GM19023 (cell line): ENCODE measurements around the gene SEMA3G.

Source experiments
- ATAC-seq: cut with Tn5 transposase; IDR thresholded peaks from one replicate; pipeline ENCODE4 v1.9.1; 2021; ENCODE audit warnings: mild to moderate bottlenecking, moderate library complexity; ENCODE audit not compliant: unreplicated experiment

The SEMA3G gene

DNA sequence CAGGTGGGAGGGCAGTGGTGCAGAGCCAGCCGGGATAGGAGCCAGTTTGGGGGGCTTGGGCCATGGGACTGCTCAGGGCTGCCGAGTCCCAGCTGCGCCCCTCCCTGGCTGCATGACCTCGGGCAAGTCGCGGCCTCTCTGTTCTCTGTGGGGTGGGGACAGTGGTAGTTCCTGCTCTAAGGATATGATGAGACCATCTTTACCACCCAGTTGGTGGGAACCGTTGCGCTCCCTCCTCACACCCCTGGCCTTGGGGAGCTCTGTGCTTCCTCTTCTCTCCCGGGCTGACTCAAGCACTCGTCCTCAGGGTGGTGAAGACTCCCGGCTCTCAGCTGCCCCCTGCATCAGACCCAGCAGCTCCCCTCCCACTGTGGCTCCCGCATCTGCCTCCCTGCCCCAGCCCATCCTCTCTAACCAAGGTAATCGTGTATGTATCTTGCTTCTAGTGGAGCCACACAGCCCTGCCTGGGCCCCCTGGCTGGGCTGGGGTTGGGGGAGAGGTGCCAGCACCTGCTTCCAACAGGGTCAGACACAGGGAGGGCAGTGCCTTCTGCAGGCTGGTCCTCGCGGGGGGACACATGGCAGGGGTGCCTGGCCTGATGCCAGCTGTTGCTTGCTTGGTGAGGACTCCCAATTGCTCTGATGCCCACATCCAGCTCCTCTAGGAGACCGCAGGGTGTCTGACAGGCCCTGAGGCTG is 35.1 kb upstream of the SEMA3G start:
- no peak for ATAC-seq

DNA sequence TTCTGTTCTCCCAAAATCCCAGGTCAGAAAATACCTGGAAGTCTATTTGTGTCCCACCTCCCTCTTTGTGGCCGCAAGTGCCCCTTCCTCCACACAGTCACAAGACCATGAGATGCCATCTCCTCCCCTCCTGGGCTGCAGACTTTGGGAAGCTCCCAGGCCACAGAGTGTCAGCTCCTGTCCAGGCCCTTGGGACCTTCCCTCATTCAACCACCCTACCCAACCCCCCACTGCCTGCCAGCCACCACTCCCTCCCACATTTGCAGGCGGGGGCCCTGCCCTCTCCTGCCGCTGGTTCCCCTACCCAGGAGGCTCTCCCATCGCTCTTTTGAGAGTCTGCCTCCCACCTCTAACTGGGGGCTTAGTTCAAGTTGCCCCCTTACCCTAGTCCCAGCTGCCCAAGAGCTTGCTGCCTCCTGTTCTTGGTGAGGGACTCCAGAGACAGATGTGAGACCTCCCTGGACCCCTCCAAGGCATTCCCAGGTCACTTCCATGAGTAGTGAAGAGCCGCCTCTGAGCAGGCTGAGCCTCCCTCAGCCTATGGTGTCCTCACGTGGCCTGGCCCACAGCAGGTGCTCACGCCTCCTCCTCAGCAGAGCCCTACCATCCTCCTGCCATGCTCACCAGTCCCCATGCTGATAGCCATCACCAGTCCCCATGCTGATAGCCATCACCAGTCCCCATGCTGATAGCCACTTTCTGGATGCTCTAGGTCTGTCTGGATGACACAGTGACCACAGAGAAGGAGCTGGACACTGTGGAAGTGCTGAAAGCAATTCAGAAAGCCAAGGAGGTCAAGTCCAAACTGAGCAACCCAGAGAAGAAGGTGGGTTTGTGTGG is 34.4 kb upstream of the SEMA3G start:
- ATAC-seq: no peak

DNA sequence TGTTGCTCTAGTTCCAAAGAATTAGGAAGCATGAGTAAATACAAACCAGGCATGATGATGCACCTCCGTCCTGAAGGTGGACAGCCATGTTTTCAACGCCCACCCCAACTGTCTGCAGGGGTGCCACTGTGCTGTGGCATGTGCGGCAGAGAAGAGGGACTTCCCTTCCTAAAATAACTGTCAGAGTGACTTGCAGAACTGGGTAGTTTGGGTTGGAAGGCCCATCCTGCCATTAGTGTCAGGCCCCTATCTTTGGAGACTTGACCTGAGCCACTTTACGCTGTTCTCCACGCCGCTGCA is 32.8 kb upstream of the SEMA3G start:
- no peak for ATAC-seq

DNA sequence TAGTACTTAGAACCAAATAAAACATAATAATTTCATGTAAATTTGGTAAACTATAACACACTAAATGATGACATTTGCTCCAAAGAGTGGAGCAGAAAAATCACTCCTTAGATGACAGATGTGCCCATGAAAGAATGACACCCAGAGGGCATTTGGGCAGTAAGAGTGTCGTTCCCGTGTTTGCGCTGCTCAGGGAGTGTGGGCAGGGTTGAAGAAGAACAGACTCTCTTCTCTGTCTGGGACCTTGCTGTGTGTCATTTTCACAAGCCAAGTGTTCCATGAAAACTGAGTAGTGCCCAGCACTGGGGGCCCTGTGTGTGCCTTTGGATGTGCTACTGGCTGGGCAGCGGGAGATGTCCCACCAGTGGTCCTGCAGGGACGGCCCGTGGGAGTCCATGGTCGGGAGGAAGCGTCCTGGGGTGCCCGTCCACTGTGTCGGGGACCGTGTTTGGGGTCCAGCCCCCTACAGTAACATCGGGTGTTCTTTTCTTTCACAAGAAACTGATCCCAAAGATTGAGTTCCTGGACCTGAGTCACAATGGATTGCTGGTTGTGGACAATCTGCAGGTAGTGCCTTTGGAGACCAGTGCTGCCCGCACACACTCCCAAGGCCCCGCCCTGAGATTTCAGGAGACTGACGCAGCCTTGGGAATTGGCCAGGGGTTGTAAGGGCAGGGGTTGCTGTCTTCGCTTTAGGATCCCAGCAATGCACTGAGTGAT is 32.3 kb upstream of the SEMA3G start:
- ATAC-seq: no peak

DNA sequence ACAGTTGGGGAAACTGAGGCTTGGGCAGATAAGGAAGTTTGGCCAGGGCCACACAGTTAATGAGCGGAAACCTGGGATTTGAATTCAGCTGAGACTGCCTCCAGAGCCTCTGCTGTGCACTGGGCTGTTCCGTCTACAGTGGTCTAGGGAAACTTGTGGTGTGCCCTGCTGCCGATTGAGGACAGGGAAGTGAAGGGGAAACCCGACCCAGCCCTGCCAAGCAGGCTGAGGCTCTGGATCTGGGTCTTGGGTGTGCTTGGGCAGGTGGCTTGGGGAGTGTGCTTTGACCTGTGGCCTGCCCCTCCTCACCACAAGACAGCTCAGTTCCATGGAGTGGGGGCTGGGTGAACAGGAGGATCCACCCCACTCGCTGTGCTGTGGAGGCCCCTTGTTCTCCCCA is 28.1 kb upstream of the SEMA3G start:
- ATAC-seq: no peak

DNA sequence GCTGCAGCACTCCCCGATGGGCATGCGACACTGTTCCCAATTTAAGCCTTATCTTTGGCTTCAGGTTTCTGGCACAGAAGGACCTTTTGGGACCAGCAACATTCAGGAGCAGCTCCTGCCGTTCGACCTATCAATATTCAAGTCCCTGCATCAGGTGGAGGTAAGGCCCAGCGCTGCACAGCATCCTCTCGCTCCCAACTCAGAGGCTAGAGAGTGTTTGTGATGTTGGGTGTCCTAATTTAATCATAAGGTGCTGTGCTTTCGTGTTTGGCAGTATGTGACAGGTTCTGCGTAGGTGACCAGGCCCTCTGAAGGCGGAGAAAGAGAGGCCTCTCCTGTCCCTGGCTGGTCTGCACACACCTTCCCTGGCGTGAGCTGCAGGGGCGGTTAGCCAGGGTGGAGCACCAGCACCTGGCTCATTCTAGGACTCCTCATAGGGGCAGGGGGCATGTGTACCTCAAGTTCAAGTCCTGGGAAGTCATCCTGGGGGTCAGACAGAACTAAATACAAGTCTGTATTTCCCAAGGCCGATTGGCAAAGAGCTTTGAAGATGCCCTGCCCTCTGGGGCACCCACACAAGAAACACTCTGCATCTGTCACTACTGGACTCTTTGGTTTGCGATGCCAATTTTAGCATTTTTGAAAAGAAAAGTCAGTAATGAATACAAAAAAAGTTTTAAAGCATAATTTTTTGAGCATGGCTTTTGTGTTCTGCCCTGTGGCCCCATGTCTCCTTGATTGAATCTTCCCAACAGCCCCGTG is 27.5 kb upstream of the SEMA3G start:
- ATAC-seq: no peak

DNA sequence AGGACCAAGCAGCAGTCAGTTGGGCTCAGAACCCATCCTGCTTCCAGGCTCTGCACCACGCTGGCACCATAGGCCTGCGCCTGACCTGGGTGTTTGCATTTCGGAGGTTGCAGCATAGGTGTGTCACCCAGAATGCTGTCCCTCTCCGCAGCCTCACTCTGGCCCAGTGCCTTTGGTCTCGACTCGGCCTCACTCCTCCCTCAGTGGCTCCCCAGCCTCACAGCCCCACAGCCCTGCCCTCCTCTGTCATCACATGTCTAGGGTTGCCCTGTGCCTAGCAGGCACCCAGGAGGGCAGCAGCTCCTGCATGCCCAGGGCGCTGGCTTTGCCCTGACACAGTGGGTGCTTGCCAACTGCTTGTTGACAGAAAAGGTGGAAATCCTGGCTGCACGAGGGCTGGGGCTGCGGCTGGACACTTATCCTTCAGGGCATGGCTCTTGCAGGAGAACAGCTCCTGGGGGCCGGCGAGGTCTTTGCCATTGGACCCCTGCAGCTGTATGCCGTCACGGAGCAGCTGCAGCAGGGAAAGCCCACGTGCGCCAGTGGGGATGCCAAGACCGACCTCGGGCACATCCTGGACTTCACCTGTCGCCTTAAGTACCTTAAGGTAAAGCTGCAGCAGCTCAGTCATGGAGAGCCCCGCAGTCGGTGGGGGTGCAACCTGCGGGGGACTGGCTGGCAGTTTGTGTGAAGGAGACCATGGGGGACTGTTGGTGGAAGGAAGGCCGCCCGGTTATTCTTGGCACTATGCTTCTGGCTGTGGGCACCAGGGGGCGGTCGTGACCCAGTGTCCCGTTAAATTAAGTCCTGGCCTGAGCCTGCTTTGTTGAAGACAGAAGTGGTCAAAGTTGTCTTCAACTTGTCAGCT is 26.7 kb upstream of the SEMA3G start:
- no peak for ATAC-seq

DNA sequence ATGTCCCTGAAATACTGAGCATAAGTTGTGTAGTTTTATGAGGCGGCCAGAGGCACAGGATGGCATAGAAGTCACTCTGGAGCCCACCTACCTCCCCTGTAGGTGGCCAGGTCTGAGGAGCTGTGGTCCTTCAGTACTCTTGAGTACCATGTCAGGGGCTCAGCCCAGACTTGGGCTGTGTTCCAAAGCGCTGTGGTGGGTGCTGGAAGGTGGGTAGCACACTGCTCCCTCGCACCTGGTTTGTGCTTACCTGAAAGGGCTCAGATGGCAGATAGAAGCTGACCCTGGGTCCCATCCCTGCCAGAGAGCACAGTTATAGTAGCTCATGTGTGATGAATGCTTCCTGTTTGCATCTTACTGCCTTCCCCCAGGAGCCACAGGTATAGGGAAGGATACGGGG is 26.0 kb upstream of the SEMA3G start:
- no peak for ATAC-seq

DNA sequence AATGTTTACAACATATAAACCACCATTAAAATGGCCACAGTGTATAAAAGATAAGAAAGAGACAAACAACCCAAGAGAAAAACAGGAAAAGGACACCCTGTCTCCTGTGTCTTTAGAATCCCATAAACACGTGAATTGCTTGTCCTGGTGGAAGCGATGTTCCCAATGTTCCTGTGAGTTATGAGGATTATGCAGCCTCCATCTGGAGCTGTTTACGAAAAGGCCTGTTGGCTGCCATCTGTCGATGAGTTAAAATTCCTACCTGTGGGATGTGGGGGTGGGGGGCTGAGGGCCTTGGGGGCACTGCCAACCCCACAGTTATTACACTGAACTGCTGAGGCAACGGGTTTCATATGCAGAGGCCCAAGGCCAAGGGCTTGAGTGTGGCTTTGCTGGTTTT is 24.1 kb upstream of the SEMA3G start:
- no peak for ATAC-seq

DNA sequence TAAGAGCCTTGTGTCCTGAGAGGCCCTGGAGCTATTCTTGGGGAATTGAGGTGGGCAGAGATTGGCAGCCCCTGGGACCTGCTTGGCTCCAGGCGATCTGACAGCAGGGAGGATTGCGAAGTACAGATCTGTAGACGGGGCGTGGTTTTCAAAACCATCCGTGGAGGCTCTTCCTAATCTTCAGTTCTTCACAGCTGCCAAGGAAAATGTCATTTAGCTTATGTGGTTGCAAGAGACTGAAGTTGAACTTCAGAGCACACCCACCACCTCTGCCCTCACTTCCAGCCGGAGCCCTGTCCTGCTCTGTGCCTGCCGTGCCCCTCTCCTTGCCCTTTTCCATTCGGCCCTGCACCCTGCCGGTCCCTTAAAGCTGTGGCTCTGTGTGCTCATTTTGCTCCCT is 23.4 kb upstream of the SEMA3G start:
- no peak for ATAC-seq

DNA sequence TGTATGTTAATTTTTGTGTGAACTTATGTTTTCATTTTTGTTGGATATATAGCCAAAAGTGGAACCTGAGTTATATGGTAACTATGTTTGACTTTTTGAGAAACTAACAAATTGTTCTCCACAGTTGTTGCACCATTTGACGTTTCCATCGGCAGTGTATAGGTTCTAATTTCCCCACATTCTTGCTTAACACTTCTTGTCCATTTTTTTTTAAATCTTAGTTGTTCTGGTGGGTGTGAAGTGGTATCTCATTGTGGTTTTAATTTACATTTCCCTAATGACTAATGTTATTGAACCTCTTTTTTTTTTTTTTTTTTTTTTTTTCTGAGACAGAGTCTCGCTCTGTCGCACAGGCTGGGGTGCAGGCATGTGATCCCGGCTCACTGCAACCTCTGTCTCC is 18.5 kb upstream of the SEMA3G start:
- no peak for ATAC-seq

DNA sequence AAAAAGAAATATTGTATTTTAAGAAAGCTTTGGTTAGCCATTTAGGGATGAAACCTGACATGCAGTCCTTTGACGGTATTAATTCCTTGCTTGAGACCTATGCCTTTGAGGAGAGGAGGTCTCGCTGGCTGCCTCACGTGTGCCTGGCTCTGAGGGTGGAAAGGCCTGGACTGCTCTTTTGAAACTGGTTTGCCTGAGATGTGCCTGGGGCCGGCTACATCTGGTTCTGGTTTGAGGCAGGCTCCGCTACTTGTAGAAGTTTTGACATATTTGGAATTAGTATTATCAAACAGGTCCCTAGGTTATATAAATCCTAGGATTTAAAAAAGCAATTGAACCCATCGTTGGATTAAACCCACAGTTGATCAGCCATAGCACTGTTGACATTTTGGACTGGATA is 17.0 kb upstream of the SEMA3G start:
- no peak for ATAC-seq

DNA sequence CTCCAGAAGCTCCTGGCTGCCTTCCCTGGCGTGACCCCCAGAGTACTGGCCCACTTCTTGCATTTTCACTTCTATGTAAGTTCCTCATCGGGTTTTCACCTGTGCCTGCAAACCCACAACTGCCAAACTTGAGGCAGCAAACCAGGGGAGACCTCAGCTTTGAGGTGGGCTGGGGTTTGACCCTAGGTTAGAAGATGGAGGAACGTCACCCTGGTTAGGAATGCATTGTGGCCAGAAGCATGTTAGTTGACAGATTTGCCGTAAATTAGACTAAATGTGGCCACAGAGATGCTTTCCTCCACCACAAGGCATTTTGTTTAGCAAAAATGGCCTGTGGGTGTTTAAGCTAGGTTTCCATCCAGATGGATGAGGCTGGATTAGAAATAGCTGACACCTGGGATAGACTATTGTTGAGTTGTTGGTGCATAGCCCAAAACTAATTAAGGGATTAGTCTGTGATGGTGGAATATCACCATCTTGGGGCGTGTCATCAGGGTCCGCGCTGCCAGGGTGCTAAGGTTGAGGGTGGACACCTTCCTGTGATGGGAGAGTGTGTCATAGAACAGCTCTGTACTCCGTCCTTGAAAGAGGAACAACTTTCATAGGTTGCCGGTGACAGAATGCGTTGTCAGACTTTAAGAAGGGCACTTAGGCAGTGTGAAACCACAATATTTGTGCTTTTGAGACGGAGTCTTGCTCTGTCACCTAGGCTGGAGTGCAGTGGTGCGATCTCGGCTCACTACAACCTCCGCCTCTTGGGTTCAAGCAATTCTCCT is 14.1 kb upstream of the SEMA3G start:
- ATAC-seq: no peak

DNA sequence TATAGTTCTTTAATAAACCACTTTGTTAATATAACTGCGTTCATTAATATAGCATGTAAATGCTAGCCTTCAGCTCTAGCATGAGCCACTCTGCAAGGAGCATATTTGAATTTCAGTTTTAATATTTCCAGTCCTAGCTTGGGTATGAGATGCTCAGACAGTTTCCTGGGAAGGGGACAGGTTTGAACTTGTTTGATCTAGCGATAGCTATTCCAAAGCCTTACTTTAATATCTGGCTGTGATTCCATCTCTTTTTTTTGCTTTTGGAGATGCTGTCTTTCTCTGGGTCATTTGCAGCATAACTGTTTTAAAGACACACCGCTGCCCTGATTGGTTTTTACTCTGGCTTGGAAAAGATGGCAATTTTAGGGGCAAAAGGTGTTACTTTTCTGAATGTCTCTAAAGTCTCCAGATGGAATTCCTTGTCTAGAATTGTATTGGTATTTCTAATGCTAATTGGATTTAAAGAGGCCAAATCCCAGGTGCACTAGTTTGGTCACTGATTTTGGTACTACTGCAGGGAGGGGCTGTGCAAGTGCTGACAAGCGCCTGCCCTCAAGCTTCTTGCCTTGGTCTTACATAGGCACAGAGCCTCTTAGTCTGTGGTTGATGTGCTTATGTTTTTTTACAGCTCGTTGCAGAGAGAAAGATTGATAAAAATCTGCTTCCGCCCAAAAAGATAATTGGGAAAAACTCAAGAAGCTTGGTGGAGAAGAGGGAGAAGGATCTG is 13.3 kb upstream of the SEMA3G start:
- ATAC-seq: no peak

DNA sequence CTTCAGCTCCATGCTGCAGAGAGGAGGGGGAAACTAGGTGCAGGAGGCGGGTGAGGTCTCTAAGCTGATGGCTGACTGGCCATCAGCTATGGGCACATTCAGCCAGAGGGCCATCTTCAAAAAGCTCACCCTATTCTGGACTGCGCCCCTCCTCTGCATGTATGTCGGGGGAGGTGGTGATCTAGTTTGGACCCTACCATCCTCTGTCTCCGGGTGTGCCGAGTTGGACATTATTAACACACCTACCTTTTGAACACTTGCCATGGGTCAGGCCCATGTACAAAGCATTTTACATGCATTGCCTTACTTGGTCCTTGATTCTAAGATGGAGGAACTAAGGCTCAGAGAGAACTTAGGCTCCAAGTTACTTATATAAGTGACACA is 11.9 kb upstream of the SEMA3G start:
- no peak for ATAC-seq

DNA sequence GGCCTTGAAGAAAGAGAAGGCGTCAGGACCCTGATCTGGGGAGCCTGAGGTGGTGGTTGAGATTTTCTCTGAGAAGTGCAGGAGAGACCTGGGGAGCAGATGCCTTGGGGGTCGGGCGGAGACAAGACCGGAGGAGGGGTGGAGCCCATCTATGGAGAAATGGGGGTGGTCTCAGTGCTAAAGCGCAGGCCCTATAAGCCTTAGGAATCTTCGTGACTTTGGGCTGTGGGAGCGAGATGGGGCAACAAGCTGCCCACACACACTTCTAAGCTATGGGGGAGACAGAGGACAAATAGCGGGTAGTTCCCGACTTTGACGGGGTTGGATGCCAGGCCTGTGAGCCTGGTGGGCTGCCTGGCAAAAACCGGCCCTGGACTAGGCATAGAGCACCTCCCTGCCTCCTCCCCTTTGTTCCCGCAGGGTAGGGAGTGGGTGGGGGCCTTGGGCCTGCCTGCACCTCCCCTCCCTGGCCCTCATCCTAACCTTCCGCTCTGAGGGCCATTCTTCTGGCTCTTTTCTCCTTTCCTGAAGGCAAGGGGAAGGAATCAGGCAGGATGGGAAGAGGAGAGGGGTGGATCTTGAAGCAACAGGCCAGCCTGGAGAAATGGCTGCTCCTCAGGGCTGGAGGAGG is 11.4 kb upstream of the SEMA3G start:
- no peak for ATAC-seq

DNA sequence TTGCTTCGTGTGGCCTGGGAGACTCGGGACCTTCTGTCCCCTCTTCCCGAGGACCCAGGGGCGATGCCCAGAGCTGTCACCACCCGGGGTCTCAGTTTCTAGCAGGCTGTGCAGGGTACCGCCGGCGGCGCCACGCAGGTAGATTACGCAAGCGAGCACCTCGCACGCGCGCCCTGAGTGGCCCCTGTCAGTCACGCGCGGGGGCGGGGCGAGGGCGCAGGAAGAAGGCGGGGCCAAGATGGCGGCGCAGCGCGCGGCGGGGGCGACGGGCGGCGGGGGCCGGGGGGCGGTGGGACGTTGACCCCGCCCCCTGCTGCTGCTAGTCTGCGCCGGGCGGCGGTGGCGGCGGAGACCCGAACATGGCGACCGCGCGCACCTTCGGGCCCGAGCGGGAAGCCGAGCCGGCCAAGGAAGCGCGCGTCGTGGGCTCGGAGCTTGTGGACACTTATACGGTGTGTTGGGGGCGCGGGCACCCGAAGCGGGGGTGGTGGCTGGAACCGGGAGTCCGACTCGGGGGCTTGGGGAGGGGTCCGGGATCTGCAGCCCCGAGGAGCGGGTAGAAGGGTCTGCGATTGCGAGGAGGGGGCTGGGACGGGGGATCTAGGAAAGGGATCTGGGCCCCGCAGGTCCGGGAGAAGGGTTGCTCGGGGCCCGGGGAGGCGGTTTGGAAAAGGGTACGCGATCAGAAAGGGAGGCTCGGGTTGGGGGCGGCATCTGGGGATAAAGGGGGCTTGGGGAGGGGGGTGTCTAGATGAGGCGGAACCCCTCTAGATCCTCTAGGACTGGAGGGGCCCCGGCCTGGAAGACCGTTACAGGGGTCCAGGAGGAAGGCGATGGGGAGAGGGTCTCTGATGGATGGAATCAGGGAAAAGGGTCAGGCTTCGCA is 10.6 kb upstream of the SEMA3G start, which contains the start of gene NISCH:
Gene NISCH (plus strand): TSS at position 322 of the 886 bp plus-strand sequence. CDS start 38 bp downstream, at position 360.
- ATAC-seq: peak; percentile 82

DNA sequence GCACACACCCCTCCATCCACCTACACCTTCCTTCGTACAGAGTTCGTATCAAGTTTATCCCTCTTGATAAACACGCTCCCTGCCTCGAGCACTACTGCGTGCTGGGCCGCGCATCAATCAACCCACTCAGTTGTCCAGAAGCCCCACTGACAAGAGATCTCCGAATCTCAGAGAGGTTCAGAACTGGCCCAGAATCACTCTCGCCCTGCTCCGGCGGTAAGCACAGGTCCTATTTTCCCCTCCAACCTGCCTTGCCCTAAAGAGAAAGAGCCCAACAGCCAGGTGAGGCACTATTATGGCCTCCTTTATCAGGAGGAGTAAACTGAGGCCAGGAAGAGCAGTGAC is 10.0 kb upstream of the SEMA3G start:
- ATAC-seq: no peak
